Stomach smooth muscle (tissue), 2 donors: Measurements from ENCODE around the gene HMGB3.

ENCODE experiments used
- H3K27ac ChIP-seq: one replicate; pipeline ENCODE4 v1.7.0; 2013; ENCODE audit warnings: mild to moderate bottlenecking, low read length, inconsistent platforms
- H3K27me3 ChIP-seq, 2 donors: one replicate each; pipeline ENCODE4 v1.7.0; 2013; ENCODE audit warnings: low read length in 2 of 2; ENCODE audit not compliant: insufficient read depth in 2 of 2, control insufficient read depth in 1 of 2
- H3K36me3 ChIP-seq, 2 donors: one replicate each; pipeline ENCODE4 v1.7.0; 2013; ENCODE audit warnings: low read length in 2 of 2; ENCODE audit not compliant: control insufficient read depth in 2 of 2, insufficient read depth in 2 of 2
- H3K4me1 ChIP-seq: one replicate; pipeline ENCODE4 v1.7.0; 2013; ENCODE audit warnings: low read length; ENCODE audit not compliant: control insufficient read depth, insufficient read depth
- H3K4me3 ChIP-seq, 2 donors: one replicate each; pipeline ENCODE4 v1.7.0; 2013; ENCODE audit warnings: low read length in 2 of 2
- H3K9ac ChIP-seq, 2 donors: one replicate each; pipeline ENCODE4 v1.7.0; 2013; ENCODE audit warnings: low read length in 2 of 2, mild to moderate bottlenecking in 1 of 2
- H3K9me3 ChIP-seq, 2 donors: one replicate each; pipeline ENCODE4 v1.7.0; 2013; ENCODE audit warnings: low read length in 2 of 2; ENCODE audit not compliant: control insufficient read depth in 2 of 2
- donor health status: healthy.
- donor health status: Pancreatic carcinoma.

HMGB3 gene

GRCh38 chrX:150982788-150983520 lies at the start of gene HMGB3:
TSS of gene HMGB3 (plus strand) at chrX:150983335. CDS start at chrX:150985600, 2,265 bp downstream.
- H3K9ac ChIP-seq = peak within 1 kb of the TSS in 1 of 2 donors; percentile 38
- no peaks in the 10 kb centered on the region for H3K27me3 ChIP-seq
- no peaks in the 10 kb centered on the region for H3K9me3 ChIP-seq
- peak within 1 kb of the TSS; percentile 35 to 68 for H3K4me3 ChIP-seq
- H3K36me3 ChIP-seq = no peaks in the 10 kb centered on the region
- no peak within 1 kb of the TSS for H3K27ac ChIP-seq
- peaks cover 5% of the 10 kb centered on the region for H3K4me1 ChIP-seq

DNA sequence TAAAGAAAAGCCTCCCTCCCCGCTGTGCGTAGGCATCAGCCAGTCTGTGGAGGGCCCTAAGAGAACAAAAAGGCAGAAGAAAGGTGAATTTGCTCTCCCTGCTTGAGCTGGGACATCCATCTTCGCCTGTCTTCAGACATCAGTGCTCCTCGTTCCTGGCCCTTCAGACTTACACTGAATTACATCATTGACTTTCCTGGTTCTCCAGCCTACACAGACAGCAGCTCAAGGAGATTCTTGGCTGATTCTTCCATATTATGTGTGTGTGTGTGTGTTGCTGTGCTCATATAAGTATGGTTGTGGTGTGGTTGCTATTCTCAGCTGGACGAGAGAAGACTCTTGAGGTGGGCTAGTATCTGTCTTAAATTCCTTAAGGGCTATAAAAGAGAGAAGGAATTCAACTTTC lies 49.2 kb upstream of the HMGB3 start:
- no peak overlapping the region for H3K4me3 ChIP-seq
- H3K4me1 ChIP-seq = no peaks in the 10 kb centered on the region
- H3K9me3 ChIP-seq = no peaks in the 10 kb centered on the region
- H3K9ac ChIP-seq = no peak overlapping the region
- H3K27ac ChIP-seq = no peak overlapping the region
- H3K36me3 ChIP-seq = no peaks in the 10 kb centered on the region
- H3K27me3 ChIP-seq = no peaks in the 10 kb centered on the region

DNA sequence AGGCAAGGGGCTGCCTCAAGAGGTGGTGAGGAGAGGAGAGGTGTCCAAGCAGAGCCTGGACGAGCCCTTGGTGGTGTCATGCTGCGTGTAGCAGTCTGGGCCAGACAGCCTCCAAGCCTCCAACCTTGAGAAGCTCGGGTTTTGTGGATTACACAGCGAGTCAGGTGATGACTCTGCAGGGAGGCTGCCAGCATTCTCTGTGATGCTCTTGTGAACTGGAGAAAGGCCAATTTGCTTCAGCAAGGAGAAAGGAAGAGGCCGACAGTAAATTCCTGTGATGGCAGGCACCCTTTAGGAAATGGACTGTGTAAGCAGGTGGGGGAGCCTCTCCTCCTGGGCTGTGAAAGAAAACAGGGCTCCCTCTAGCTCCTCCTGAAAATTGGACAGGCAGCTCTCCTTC lies 48.7 kb upstream of the HMGB3 start:
- H3K4me3 ChIP-seq = no peak overlapping the region

GRCh38 chrX:150935467-150935866 lies 47.7 kb upstream of the HMGB3 start:
- no peak overlapping the region for H3K27ac ChIP-seq
- no peaks in the 10 kb centered on the region for H3K27me3 ChIP-seq
- no peaks in the 10 kb centered on the region for H3K4me1 ChIP-seq
- no peak overlapping the region for H3K4me3 ChIP-seq
- H3K9me3 ChIP-seq = no peaks in the 10 kb centered on the region
- no peaks in the 10 kb centered on the region for H3K36me3 ChIP-seq
- no peak overlapping the region for H3K9ac ChIP-seq

More for the DNA sequence above, 48.7 kb upstream of the HMGB3 start:
- no peak overlapping the region for H3K27ac ChIP-seq
- H3K36me3 ChIP-seq = no peaks in the 10 kb centered on the region
- H3K9me3 ChIP-seq = no peaks in the 10 kb centered on the region
- no peaks in the 10 kb centered on the region for H3K4me1 ChIP-seq
- no peaks in the 10 kb centered on the region for H3K27me3 ChIP-seq
- no peak overlapping the region for H3K9ac ChIP-seq

GRCh38 chrX:150936556-150936955 lies 46.6 kb upstream of the HMGB3 start:
- no peaks in the 10 kb centered on the region for H3K4me1 ChIP-seq
- no peaks in the 10 kb centered on the region for H3K27me3 ChIP-seq
- H3K4me3 ChIP-seq = no peak overlapping the region
- no peaks in the 10 kb centered on the region for H3K36me3 ChIP-seq
- H3K9ac ChIP-seq = no peak overlapping the region
- no peak overlapping the region for H3K27ac ChIP-seq
- H3K9me3 ChIP-seq = no peaks in the 10 kb centered on the region

DNA sequence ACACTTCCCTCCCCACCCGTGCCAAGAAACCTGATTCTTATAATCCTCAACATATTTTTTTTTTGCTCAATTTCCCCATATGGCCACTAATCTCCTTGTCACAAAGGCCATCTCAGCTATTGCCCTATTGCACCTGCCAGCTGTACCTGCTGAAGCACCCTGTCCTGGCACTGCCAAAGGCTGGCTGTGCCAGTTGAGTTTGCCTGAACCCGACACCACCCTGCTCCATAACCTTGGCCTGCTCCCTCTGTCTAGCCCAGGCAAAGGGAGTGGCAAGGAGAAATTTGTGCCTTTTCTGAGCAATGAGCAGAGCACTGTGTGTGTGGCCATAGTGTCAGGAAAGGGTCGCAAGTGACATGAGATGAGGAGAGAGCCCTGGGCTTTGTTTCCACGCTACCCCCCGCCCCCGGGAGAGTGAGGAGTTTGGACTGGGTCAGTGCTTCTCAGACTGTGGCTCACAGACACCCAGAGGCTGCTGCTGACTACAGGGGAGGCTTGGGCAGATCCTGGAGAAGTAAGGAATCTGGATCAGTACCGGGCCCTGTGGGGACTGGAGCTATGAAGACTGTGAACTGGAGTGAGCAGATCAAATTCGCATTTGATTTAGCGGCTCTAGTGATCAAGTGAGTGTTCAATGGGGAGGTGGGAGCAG lies 42.2 kb upstream of the HMGB3 start:
- Histone ChIP-seq H3K27ac (no peak overlapping the region), H3K9ac (no peak overlapping the region), H3K9me3 (no peaks in the 10 kb centered on the region), H3K4me3 (no peak overlapping the region), H3K27me3 (no peaks in the 10 kb centered on the region), H3K4me1 (no peaks in the 10 kb centered on the region), H3K36me3 (no peaks in the 10 kb centered on the region)

DNA sequence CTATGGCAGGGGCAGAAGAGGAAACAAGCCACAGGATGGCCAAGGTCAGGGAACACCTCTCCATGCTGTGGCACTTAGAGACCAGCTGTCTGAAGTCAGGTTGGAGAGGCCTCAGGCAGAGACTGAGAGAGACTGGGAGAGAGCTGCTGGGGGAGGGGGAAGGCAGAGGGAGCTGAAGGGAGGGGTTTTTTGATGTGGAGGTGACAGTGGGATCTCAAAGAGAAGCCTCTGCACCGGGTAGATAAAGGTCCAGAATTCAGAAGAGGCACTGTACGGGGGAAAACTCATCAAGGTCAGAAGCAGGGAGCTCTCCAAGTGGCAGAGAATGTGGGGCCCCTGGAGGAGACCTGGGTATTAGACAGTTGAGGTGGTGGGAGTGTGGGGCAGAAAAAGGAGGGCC lies 41.6 kb upstream of the HMGB3 start:
- no peaks in the 10 kb centered on the region for H3K4me1 ChIP-seq
- no peak overlapping the region for H3K27ac ChIP-seq
- no peaks in the 10 kb centered on the region for H3K27me3 ChIP-seq
- no peaks in the 10 kb centered on the region for H3K9me3 ChIP-seq
- H3K36me3 ChIP-seq = no peaks in the 10 kb centered on the region
- no peak overlapping the region for H3K4me3 ChIP-seq
- no peak overlapping the region for H3K9ac ChIP-seq

DNA sequence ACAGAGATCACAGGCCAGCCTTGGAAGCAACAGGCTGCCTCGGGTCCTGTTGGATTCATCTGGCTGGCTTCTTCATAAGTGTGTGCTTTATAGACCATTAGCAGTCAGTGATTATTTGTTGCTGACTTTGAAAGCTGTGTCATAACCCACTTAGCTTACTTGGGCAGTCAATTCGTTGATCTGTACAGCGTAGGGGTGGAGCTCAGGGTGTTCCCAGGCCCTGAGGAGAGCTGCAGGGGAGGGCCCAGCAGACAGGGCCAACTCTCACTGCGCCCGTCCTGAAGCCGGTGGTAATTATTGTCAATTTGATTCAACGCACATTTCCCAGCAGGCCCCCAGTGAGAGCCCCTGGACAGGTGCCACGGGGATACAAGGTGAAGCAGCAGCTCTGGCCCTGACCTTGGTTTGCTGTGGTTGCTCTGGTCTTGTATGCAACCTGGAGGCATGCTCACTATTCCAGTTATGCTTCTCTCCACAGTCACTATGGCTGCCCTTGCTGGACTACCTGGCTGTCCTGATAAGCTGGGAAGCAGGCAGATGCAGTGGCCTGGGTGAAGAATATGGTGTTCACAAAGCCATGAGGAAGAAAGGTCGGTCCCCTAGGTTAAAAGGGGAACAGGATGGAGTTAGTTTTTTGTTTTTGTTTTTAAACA lies 40.1 kb upstream of the HMGB3 start:
- Histone ChIP-seq H3K27me3 (peaks cover 0 to 6% of the 10 kb centered on the region in 2 donors), H3K9me3 (no peaks in the 10 kb centered on the region), H3K4me3 (no peak overlapping the region), H3K27ac (no peak overlapping the region), H3K9ac (no peak overlapping the region), H3K36me3 (no peaks in the 10 kb centered on the region), H3K4me1 (no peaks in the 10 kb centered on the region)

GRCh38 chrX:150944233-150944632 lies 38.9 kb upstream of the HMGB3 start:
- no peaks in the 10 kb centered on the region for H3K4me1 ChIP-seq
- no peak overlapping the region for H3K9ac ChIP-seq
- H3K4me3 ChIP-seq = no peak overlapping the region
- peaks cover 0 to 6% of the 10 kb centered on the region in 2 donors for H3K27me3 ChIP-seq
- no peaks in the 10 kb centered on the region for H3K36me3 ChIP-seq
- H3K9me3 ChIP-seq = no peaks in the 10 kb centered on the region
- H3K27ac ChIP-seq = no peak overlapping the region

- no peak overlapping the region for H3K9ac ChIP-seq
- no peaks in the 10 kb centered on the region for H3K4me1 ChIP-seq
- no peaks in the 10 kb centered on the region for H3K27me3 ChIP-seq
- H3K27ac ChIP-seq = no peak overlapping the region
- no peaks in the 10 kb centered on the region for H3K36me3 ChIP-seq
- no peaks in the 10 kb centered on the region for H3K9me3 ChIP-seq
- H3K4me3 ChIP-seq = no peak overlapping the region
These were observed 28.2 kb upstream of the HMGB3 start for GRCh38 chrX:150954951-150955350.

DNA sequence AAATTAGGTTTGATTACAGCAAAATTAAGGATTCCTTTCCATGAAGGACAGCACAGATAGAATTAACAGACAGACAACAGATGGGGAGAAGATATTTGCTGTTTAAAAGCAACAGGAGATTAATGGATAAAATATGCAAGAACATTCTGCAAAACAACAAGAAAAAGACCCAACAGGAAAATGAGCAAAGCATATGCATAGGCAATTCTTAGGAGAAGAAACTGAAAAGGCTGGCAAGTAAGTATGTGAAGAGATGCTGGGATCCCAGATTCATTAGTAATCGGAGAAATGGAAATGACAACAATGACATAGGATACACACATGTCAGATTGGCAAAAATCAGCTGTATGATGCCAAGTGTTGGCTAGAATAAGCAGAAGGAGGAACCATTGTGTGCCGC lies 27.5 kb upstream of the HMGB3 start:
- Histone ChIP-seq H3K4me3 (no peak overlapping the region), H3K36me3 (no peaks in the 10 kb centered on the region), H3K27me3 (no peaks in the 10 kb centered on the region), H3K9me3 (no peaks in the 10 kb centered on the region), H3K27ac (no peak overlapping the region), H3K4me1 (no peaks in the 10 kb centered on the region), H3K9ac (no peak overlapping the region)
